HepG2 (cell line): ENCODE results near the gene CFAP97D1. TPM values are rescaled to one million over a fixed set of nuclear protein-coding genes. Genes with fewer than 3 reads are reported as not detected.

Source experiments
- ATAC-seq: fragments of 200-7000 bp; cut with Tn5 transposase; 3 replicates; pipeline ENCODE4 v1.9.1; 2020; ENCODE audit warnings: mild to moderate bottlenecking, moderate library complexity
- BruUV-seq: library from RNA; stranded (reverse); fragments of 400-500 nt; replicated peaks from 2 replicates; lab custom pipeline; 2021; lab: Mats Ljungman, UMichigan
- CTCF ChIA-PET: fragments of 300-600 bp; formaldehyde crosslinking; extraction: SDS; loops from one replicate; lab custom pipeline; 2021; ENCODE audit warnings: low total read pairs, inconsistent platforms, low intra/inter-chr PET ratio; lab: Yijun Ruan, JAX
- POLR2A ChIA-PET: fragments of 350-600 bp; sonication (Branson Sonifier 250); formaldehyde crosslinking; loops from one replicate; lab custom pipeline; 2020; ENCODE audit warnings: antibody characterized with exemption, inconsistent platforms; lab: Yijun Ruan, JAX
- DNase-seq: peaks from one replicate; pipeline ENCODE4 v3.0.0-alpha.2; 2015; ENCODE audit warnings: low spot score
- FAIRE-seq: peaks from 3 replicates; lab custom pipeline; 2011; peaks lifted over from hg19 to GRCh38; lab: Jason Lieb, UNC
- H2AFZ ChIP-seq: one replicate; pipeline ENCODE4 v1.6.1; 2011; ENCODE audit warnings: low read length, inconsistent platforms
- H3K27ac ChIP-seq: fragments of 300-600 bp; 3 replicates; pipeline ENCODE4 v1.8.0; 2011; ENCODE audit warnings: mixed run types, mild to moderate bottlenecking, mixed read lengths, low read length, inconsistent platforms; ENCODE audit not compliant: insufficient read depth; ENCODE audit errors: extremely low read length
- H3K27me3 ChIP-seq, 2 experiments: fragments of 200-600 bp in 1 of 2; 2 replicates in 1 of 2; 3 replicates in 1 of 2; pipeline versions ENCODE4 v1.6.0 to v1.8.0; 2011; ENCODE audit warnings: low read length in 2 of 2, mild to moderate bottlenecking in 2 of 2, moderate library complexity in 2 of 2, inconsistent platforms in 1 of 2; ENCODE audit not compliant: insufficient read depth in 2 of 2, control insufficient read depth in 1 of 2
- H3K36me3 ChIP-seq, 2 experiments: fragments of 200-600 bp in 1 of 2; replicated peaks in 1 of 2; 2 replicates in 1 of 2; 3 replicates in 1 of 2; pipeline versions ENCODE4 v1.5.1 to v1.8.0; 2011; ENCODE audit warnings: low read length in 2 of 2, inconsistent platforms in 1 of 2; ENCODE audit not compliant: insufficient read depth in 2 of 2, control insufficient read depth in 1 of 2
- H3K4me1 ChIP-seq: 2 replicates; pipeline ENCODE4 v1.5.1; 2012; ENCODE audit warnings: low read length, inconsistent platforms; ENCODE audit not compliant: insufficient read depth
- H3K4me2 ChIP-seq: 2 replicates; pipeline ENCODE4 v1.6.0; 2011; ENCODE audit warnings: low read depth, low read length, inconsistent platforms
- H3K4me3 ChIP-seq, 3 experiments: fragments of 200-600 bp in 1 of 3; sonication (generic), shearing (Covaris generic) in 1 of 3; replicated peaks in 1 of 3; 2 replicates each; pipeline ENCODE4 v1.5.1; 2011 to 2016; ENCODE audit warnings: low read length in 3 of 3, inconsistent platforms in 2 of 3, low read depth in 2 of 3, mild to moderate bottlenecking in 2 of 3, control low read depth in 1 of 3, mixed read lengths in 1 of 3; ENCODE audit not compliant: insufficient read depth in 1 of 3
- H3K79me2 ChIP-seq: one replicate; pipeline ENCODE4 v1.6.1; 2011; ENCODE audit warnings: low read length, inconsistent platforms; ENCODE audit not compliant: insufficient read depth
- H3K9ac ChIP-seq: 2 replicates; pipeline ENCODE4 v1.6.0; 2011; ENCODE audit warnings: mild to moderate bottlenecking, low read depth, low read length, inconsistent platforms; ENCODE audit not compliant: insufficient read depth
- H3K9me3 ChIP-seq: 2 replicates; pipeline ENCODE4 v1.5.1; 2012; ENCODE audit warnings: mild to moderate bottlenecking, low read length
- H4K20me1 ChIP-seq: 2 replicates; pipeline ENCODE4 v1.6.0; 2011; ENCODE audit warnings: inconsistent platforms, mild to moderate bottlenecking, low read length, moderate library complexity; ENCODE audit not compliant: insufficient read depth
- HES4 ChIP-seq: sonication (generic); formaldehyde crosslinking; IDR thresholded peaks from 2 replicates; pipeline ENCODE4 v1.9.0; 2021; ENCODE audit warnings: mild to moderate bottlenecking, missing genetic modification reagents, borderline replicate concordance
- MAFF ChIP-seq: IDR thresholded peaks from 2 replicates; pipeline ENCODE4 v1.6.1; 2011; ENCODE audit warnings: low read depth, low read length, improper control_type of control experiment
- POLR2AphosphoS2 ChIP-seq: IDR thresholded peaks from 2 replicates; pipeline ENCODE4 v1.6.1; 2011; ENCODE audit warnings: low read depth, low read length, improper control_type of control experiment
- TBX2 ChIP-seq: sonication (generic); formaldehyde crosslinking; IDR thresholded peaks from 2 replicates; pipeline ENCODE4 v1.5.0; 2020; ENCODE audit warnings: missing genetic modification reagents, mild to moderate bottlenecking, borderline replicate concordance
- TFE3 ChIP-seq: IDR thresholded peaks from 2 replicates; pipeline ENCODE4 v1.6.1; 2016
- ZBTB14 ChIP-seq: sonication (generic); formaldehyde crosslinking; IDR thresholded peaks from 2 replicates; pipeline ENCODE4 v1.4.0; 2020; ENCODE audit warnings: missing genetic modification reagents
- ZBTB8A ChIP-seq: sonication (generic); formaldehyde crosslinking; IDR thresholded peaks from 2 replicates; pipeline ENCODE4 v1.4.0; 2020; ENCODE audit warnings: mild to moderate bottlenecking, low read depth, missing genetic modification reagents, borderline replicate concordance
- ZNF17 ChIP-seq: sonication (generic); formaldehyde crosslinking; IDR thresholded peaks from 2 replicates; pipeline ENCODE4 v1.5.0; 2020; ENCODE audit warnings: mild to moderate bottlenecking, missing genetic modification reagents
- ZNF598 ChIP-seq: sonication (generic); formaldehyde crosslinking; IDR thresholded peaks from 2 replicates; pipeline ENCODE4 v1.5.1; 2020; ENCODE audit warnings: mild to moderate bottlenecking, missing genetic modification reagents, borderline replicate concordance
- ZNF644 ChIP-seq: IDR thresholded peaks from 2 replicates; pipeline ENCODE4 v1.6.1; 2016; ENCODE audit warnings: low read depth
- ZNF724P ChIP-seq: sonication (generic); formaldehyde crosslinking; IDR thresholded peaks from 2 replicates; pipeline ENCODE4 v1.8.0; 2022; ENCODE audit warnings: missing genetic modification reagents, borderline replicate concordance
- ZNF839 ChIP-seq: sonication (generic); formaldehyde crosslinking; IDR thresholded peaks from 2 replicates; pipeline ENCODE4 v1.4.0; 2020; ENCODE audit warnings: missing genetic modification reagents, mild to moderate bottlenecking, borderline replicate concordance
- WGBS: methylation state at CpG from one replicate; pipeline ENCODE4 v1.1.6; 2017; ENCODE audit warnings: low lambda C conversion rate; 5-methylcytosine and 5-hydroxymethylcytosine counted together
- in situ Hi-C: cut with HindIII; loops from 2 replicates; pipeline ENCODE4 v1.10.0; 2017; ENCODE audit warnings: low pct_unique_long_range_greater_than_20kb; ENCODE audit not compliant: extremely low pct_ligation_motif_present
- intact Hi-C: fragments of 100-400 bp; cut with micrococcal nuclease; formaldehyde crosslinking; loops from one replicate; pipeline ENCODE4 v1.10.0; 2022; ENCODE audit not compliant: unreplicated experiment
- polyA plus RNA-seq, 8 experiments: library from polyadenylated mRNA; depleted of rRNA in 3 of 8; stranded (reverse) in 7 of 8; unstranded in 1 of 8; fragments of >200 nt; fragmentation: Illumina TruSeq in 4 of 8; extraction: Trizol in 4 of 8; gene quantifications; 2 replicates each; pipeline versions ENCODE4 v1.2.1 to v1.2.3, GENCODE V29; 2011 to 2016; ENCODE audit warnings: low read depth in 4 of 8, missing spikeins in 1 of 8, mixed read lengths in 1 of 8; ENCODE audit not compliant: insufficient read depth in 1 of 8
- total RNA-seq, 5 experiments: library from RNA; depleted of rRNA; stranded (reverse); fragments of >200 nt; fragmentation: Illumina TruSeq; extraction: Trizol; gene quantifications; 2 replicates each; pipeline ENCODE4 v1.2.3, GENCODE V29; 2016; ENCODE audit warnings: low read depth in 1 of 5

The CFAP97D1 gene
- total and polyA plus RNA-seq, 2 of the 13 experiments (the other 11 are each of a cell fraction or from before 2014, with no cell fraction given), result 0.02 TPM; not detected in 1

GRCh38 chr17:43756201-43756600 is 24.0 kb upstream of the CFAP97D1 start (continued):
- TF ChIP-seq TBX2 (CRISPR knock-in tag), result no peak
- no peak for TF ChIP-seq ZNF598 (CRISPR knock-in tag)
- no peak for TF ChIP-seq ZBTB14
- TF ChIP-seq, all 625 proteins: peak for 0

- CTCF ChIA-PET, result interaction anchor here (6.1 kb wide), 1 partner anchor 63 kb away, joined by 373 read pairs; no protein-coding TSS in a partner anchor
- in situ Hi-C loops, result loop anchor here (5.0 kb wide), 1 partner anchor 180 kb away; no protein-coding TSS in a partner anchor
Measured at GRCh38 chr17:43757171-43757660, 23.0 kb upstream of the CFAP97D1 start.

More at GRCh38 chr17:43757171-43757660, 23.0 kb upstream of the CFAP97D1 start:
- no peak overlapping the region for H3K9ac ChIP-seq
- intact Hi-C loops, result no loop called here
- TF ChIP-seq TFE3 (CRISPR knock-in tag), result no peak
- no peak for TF ChIP-seq POLR2AphosphoS2
- TF ChIP-seq HES4, result no peak
- TF ChIP-seq MAFF, result no peak
- TF ChIP-seq ZNF644, result no peak
- TF ChIP-seq ZBTB8A (CRISPR knock-in tag), result no peak
- no peak for TF ChIP-seq ZNF724P (CRISPR knock-in tag)
- TF ChIP-seq ZNF17 (CRISPR knock-in tag), result no peak
- TF ChIP-seq ZNF839, result no peak
- H3K4me1 ChIP-seq, result peaks cover 12% of the 10 kb centered on the region
- H3K27me3 ChIP-seq, result peaks cover 12 to 60% of the 10 kb centered on the region in 2 experiments
- no peak for DNase-seq
- no peaks in the 10 kb centered on the region for H3K36me3 ChIP-seq
- ATAC-seq, result no peak
- no peaks in the 10 kb centered on the region for H4K20me1 ChIP-seq
- no peak overlapping the region for H2AFZ ChIP-seq
- no peak overlapping the region for H3K4me3 ChIP-seq
- no peak overlapping the region for H3K27ac ChIP-seq
- no peaks in the 10 kb centered on the region for H3K79me2 ChIP-seq
- H3K9me3 ChIP-seq, result no peaks in the 10 kb centered on the region
- POLR2A ChIA-PET, result no interaction called here
- H3K4me2 ChIP-seq, result no peak overlapping the region
- FAIRE-seq, result no peak
- BruUV-seq, result no TSS peak
- WGBS, result 37% methylated on average over 5 of the region's 8 CpGs
